HG02870 (cell line): ENCODE measurements around the gene TOR1A.
"Not testable (repeated sequence)": the region's sequence is repeated elsewhere in the genome, so short reads cannot be mapped to it uniquely, and the experiment has no call there.

Experiments
- ATAC-seq: cut with Tn5 transposase; IDR thresholded peaks from one replicate; pipeline ENCODE4 v1.9.1; 2021; ENCODE audit warnings: mild to moderate bottlenecking, moderate library complexity; ENCODE audit not compliant: unreplicated experiment

TOR1A gene

DNA sequence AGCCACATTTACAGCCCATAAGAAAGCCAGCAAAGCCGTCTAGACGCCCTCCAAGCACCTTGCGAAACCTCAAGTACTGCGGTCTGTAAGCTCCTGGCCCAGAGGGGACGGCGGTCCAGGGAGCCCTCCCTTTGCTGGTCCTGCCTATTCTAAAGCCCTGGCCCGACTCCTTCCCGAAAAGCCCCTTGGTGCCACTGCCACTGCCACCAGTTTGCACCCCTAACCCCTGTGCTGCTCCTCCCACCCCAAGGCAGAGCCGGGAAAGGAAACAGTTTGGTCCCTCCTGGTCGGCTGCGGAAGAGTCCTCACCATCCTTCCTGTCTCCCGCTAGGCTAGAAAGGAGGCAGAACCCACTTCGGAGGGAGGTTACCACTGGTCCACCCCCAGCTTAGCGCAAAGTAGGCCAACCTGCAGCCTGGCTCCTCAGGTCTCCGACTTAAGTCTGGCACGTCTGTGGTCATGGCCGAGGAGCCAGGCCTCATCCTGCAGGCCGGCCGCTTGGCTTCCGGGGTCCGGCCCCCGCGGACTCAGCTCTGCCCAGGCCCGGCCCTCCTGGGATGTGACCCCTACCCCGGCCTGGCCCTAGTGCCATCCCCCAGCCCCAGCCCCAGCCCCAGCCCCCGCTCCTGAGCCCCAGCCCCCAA, 916 bp downstream of the TOR1A start:
- ATAC-seq: no peak

DNA sequence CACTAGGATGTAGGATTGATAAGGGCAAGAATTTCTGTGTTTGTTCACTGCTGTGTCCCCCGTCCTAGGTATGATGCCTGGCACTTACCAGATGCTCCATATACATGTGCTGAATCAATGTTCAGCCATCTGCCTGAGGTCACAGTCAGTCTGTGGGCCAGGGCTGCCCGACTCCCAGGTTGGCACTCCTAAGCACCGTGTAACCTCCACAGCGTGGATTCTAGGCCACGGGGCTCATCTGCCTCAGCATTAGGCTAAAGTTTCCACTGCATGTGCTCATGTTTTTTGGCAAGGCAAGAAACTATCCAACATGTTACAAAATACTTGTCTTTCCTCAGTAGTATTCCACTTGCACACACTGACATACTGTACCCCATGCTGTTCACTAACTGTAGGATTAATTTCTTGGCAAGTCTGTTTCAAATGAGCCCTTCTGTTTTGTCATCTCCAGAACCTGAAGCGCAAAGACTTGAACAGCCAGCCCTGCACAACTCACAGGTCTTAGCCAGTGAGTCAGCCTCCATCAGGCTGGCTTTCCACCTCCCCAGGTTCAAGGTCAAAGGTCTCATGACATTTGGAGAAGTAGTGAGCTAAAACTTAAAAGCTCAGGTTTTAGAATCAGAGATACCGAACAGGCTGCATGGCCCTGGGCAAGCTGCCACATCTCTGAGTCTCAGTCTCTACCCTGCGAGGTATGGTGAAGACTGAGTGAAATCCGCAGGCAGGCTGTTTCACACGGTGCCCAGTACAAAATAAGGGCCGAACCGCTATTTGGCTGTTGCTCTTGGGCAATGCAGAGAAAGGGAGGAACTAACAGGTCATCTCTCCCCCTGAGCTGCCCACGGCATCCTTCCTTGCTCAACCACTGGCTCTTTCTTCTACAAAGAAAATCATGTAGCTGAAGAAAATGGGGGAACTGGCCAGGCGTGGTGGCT, 7.2 kb downstream of the TOR1A start:
- ATAC-seq: no peak

DNA sequence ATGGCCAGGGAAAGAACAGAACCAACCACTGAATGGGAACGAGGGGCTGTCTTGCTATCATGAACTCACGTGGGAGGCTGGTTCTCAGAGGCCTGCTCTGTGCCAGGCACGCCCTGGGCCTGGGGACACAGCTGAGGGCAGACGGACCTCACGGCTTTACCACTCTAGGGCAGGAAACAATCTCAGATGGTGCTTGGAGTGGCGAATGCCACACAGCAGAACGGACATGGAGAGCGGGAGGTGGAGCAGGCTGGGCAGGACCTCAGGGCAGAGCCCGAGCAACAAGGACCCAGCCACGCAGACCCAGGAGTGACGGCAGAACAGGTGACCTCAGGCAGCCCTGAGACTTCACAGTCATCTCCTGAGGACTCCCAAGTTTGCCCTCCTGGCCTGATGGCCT, 8.7 kb downstream of the TOR1A start:
- ATAC-seq: no peak

DNA sequence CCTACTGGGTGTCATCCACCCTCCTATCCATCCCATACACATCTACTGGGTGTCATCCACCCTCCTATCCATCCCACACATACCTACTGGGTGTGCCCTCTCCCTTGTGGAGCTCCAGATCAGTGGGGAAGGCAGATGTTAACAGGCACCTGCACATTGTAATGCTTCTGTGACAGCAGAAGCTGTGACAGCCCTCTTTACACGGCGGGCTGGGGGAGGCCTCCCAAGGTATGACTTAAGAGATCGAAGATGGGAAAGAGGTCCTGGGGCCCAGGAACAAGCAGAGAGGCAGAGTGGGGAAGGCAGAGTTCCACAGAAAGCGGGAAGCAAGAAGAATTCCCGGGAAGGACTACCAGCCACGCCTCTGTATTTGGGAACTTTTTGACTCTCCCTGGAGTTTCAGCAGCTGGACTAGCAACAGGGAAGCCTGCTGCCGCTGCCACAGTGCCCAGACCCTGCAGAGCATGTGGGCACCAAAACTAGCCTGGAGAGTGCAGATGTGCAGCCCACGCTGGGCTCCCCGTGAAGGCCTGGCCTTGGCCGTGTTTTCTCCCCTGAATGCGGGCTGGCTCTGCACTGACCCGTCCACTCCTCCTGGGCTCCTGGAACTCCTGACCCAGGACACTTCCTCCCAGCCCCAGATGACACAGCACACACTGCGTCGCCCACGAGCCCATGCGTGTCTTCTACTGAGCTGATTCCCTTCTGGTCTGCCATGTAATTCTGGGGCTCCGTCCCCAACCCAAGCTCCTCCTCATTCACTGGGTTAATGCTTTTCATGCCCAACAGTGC, 9.3 kb downstream of the TOR1A start:
- ATAC-seq: no peak

DNA sequence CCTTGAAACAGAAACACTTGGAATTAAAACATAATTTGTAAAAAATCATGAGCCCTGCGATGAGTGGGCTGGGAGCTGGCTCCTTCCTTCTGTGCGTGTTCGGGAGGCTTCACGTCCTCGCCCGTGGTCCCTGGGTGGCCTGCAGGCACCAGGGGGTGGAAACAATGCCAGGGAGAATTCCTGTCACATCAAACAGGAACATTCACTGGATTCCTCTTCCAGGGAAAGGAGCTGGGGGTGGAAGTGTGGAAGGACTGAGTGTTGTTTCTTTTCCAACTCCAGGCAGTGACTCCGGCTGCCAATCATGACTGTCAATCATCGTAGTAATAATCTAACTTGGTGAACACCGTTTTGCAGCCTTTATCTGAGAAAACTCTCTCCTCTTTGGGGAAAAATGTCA, 10.3 kb downstream of the TOR1A start:
- no peak for ATAC-seq

DNA sequence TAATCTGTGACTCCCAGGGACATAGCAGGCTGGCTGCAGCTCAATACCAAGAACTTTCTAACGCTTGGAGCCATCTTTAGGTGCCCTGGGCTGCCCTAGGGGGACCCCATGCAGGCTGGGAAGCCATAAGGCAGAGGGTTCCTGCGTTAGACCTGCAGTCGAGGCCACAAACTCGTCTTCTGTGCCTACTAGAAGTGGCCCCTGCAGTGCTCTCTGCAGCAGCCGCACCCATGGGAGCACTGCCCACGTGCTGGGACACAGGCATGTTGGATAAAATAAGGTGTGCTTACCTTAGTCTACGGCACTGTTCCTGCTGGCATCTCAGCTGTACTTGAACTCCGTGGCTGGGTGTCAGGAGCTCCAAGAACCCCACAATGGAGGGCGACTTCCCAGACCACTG, 11.6 kb downstream of the TOR1A start:
- ATAC-seq: no peak

DNA sequence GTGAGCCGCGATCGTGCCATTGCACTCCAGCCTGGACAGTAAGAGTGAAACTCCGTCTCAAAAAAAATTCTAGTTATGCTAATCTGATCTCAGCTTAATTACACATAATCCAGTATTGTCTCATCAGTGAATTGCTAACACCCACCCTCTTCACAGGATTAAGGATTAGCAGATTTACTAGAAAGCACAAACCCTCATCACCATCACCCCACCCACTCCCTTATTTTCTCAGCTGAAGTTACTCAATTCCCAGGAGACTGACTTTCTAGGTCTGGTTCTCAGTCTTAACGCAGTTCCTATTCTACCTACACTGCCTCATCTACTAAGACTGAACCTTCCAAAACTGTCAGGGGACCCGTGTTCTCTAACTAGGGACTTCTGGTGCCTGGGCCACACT, 12.0 kb downstream of the TOR1A start:
- ATAC-seq: no peak

DNA sequence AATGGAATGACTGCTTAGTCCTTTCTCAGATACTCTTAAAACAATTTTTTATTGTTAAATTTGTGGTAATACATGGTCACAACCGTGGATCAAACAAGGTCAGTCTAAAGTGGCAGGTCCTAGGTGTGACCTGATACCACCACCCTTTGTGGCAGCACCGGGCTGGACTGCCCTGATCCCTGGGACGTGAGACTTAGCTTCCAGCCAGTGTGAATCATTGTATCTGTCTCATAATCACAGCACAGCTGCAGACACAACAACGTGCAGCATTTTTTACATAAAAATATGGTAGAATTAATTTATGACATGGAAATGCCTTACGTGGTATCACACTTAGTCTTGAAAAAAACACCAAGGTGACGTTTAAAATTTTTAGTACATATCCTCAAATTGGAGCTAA, 13.1 kb downstream of the TOR1A start:
- no peak for ATAC-seq

DNA sequence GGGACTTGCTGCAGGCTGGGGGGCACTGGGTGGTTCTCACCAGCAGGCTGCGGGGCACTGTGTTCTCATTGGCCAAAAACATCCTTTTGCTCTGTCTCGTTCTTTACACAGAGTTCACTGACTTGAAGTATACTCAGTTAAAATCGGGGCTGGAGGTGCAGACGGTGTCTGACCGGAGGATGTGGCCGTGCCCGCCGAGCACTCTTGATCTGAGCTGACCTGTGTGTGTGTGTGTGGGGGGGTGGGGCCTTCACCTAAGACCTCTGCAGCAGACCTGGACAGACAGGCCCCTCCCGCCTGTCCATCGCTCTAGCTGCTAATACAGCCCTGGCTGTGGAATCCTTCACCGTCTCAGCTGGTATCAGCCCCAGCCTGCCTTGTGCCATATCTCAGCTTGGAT, 13.8 kb downstream of the TOR1A start:
- ATAC-seq: no peak

DNA sequence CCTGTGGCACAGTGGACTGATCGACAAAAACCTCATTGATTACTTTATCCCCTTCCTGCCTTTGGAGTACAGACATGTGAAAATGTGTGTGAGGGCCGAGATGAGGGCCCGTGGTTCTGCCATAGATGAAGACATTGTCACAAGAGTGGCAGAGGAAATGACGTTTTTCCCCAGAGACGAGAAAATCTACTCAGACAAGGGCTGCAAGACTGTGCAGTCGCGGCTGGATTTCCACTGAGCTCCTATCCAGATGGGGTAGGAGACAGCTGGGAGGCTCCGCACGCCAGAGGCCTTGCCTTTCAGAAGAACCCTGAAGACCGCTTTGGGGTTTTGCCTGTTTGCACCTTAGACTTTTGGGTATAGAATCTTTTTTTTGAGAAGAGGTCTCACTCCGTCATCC, 14.6 kb downstream of the TOR1A start:
- no peak for ATAC-seq

DNA sequence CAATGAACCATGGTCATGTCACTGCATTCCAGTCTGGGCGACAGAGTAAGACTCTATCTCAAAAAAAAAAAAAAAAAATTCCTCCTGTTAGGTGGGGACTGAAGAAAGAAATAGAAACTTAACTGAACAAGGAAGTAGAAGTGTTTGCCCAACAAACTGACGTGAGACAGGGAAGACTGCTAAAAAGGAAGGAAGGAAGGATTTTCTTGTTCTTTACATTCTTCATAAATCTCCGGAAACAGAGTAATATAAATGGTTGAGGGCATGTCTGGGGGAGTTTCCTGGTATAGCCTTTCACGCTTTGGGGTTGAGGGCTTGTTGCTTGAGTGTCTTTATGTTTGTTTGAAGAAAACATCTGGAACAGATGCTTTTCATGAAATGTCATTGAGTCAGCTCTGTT, 17.9 kb downstream of the TOR1A start:
- ATAC-seq: no peak

DNA sequence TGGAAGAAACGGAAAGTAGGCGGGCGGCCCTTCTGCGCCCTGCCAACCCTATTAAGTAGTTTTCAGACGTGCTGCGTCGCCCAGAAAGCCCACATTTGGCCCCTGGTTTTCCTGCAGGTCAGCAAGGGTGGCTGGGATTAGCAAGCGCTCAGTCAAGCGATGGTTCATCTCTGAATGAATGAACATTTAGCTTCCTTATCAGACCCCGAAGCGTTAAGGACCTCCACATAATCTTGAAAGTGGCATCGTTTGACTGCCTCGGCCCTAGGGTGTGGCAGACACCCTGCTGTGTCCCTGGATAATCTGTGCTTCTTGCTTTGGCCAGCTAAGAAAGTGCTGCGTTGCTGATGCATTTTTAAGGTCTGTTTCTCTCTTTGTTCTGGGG, 20.3 kb downstream of the TOR1A start:
- no peak for ATAC-seq

DNA sequence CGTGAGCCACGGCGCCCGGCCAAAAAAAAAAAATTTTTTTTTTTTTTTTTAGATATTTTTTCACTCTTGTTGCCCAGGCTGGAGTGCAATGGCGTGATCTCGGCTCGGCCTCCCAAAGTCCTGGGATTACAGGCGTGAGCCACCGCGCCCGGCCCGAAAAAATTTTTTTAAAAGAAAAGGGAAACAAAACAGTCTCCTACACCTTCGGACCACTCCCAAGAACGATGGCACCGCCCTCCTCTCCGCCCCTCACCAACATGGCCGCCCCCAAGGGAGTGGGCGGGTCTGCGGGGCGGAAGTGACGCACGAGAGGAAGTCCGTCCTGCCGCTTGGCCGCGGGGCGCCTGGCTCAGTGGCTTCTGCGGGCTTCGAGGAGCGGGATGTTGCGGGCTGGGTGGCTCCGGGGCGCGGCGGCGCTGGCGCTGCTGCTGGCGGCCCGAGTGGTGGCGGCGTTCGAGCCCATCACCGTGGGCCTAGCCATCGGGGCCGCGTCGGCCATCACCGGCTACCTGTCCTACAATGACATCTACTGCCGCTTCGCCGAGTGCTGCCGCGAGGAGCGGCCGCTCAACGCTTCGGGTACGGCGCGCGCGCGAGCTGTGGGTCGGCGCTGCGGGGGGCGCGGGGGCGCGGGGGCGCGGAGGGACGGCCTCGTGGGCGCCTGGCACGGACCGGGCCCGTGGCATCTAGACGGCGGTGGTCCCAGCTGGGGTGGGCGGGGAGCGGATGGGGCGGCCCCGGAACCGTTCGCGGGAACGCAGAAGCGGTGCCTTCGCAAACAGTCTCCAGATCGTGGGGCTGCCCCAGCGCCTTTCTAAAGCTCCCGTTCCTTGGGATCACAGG, 20.9 kb downstream of the TOR1A start, which contains the start of gene TOR1B:
Gene TOR1B (plus strand): TSS at position 352 of the 843 bp plus-strand sequence. CDS start 29 bp downstream, at position 381.
- ATAC-seq: peak; percentile 92

DNA sequence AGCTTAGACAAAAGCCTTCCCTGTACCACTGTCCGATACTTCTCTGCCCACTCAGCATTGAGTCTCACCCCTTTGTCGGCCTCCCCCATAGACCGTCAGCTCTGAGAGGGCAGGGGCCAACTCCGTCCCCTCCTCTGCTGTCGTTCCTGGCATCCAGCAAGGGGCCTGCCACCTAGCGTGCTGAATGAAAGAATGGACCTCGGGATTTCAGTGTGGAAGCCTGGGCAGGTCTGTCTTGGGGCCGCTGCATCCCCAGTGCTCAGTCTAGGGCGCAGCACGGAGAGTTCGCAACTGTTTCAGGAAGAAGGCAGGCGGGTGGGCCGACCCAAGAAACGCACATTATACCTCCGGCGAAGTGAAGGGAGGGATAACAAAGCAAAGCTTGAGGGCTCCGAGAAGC, 22.4 kb downstream of the TOR1A start:
- ATAC-seq: no peak

DNA sequence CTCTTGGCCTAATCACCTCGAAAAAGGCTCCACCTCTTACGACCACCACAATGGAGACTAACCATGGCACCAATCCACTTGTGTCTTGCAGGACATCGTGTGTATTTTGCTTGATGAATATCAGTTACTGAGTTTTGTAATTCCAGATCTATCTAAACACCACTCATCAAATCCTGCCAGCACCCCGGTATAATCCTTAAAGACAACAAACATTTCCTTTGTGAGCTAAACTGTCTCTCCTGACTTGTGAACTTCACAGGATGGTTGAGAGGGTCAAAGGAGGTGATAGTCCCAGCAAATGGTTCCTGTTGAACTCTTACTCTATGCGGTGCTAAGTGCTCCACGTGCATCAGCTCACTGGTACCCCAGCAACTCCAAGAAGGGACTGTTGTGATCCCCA, 25.0 kb downstream of the TOR1A start:
- no peak for ATAC-seq

DNA sequence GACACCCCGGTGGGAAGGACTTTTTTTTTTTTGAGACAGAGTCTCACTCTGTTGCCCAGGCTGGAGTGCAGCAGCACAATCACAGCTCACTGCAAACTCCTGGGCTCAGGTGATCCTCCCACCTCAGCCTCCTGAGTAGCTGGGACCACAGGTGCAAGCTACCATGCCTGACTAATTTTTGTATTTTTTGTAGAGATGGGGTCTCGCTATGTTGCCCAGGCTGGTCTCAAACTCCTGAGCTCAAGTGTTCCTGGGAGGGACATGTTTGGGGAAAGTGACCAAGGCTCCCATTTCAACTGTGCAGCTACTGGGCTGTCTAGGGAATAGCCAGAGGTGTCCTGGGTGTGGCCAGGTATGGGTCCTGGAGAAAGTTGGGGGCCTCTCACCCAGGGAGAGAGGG, 27.9 kb downstream of the TOR1A start:
- ATAC-seq: not testable (repeated sequence)

DNA sequence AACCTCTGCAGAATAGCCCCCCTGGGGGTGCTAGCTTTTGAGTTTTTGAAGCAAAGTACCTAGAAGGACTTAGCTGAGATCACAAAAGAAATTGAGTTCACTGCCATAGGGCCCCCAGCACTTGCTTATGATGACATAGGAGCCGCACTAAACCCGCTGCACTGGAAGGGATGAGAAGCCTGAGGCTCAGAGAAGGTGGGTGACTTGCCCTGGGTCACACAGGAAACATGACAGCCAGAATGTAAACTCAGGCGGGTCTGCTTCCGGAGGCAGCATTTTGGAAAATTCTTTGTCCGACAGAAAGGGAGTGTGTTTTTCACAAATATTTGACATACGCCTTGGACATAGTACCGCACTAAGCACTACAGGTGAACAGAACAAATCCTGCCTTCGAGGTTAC, 29.4 kb downstream of the TOR1A start:
- ATAC-seq: no peak

DNA sequence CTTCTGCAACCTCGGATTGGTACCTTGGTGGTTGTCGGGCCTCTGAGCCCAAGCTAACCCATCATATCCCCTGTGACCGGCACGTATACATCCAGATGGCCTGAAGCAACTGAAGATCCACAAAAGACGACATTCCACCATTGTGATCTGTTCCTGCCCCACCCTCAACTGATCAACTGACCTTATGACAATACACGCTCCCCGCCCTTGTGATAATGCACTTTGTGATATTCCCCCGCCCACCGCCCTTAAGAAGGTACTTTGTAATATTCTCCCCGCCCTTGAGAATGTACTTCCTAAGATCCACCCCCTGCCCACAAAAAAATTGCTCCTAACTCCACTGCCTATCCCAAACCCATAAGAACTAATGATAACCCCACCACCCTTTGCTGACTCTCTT, 37.5 kb downstream of the TOR1A start:
- ATAC-seq: no peak

DNA sequence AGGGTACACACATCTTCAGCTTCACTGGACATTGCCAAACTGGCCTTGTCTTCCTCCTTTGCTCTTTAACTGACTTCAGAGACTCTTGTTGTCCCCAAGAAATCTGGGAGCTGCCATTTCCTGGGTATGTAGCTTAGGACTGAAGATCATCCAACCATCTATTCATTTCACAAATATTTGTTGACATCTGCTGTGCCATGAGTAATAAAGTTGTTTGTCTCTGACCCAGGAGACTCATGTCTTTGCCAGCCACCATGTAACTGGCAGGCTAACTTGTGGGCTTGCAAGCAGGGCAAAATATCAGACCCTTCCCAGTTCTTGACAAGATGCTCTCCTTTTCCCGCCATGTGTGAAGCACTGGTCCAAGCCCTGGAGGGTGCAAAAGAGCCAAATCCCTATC, 38.1 kb downstream of the TOR1A start:
- ATAC-seq: no peak

DNA sequence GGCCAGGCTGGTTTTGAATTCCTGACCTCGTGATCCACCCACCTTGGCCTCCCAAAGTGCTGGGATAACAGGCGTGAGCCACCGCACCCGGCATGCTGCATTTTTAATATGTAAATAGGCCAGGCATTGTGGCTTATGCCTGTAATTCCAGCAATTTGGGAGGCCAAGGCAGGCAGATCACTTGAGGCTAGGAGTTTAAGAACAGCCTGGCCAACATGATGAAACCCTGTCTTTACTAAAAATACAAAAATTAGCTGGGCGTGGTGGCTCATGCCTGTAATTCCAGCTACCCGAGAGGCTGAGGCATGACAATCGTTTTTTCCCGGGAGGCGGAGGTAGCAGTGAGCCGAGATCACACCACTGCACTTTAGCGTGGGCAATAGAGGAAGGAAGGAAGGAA, 39.0 kb downstream of the TOR1A start:
- not testable (repeated sequence) for ATAC-seq
